ENCODE results near the gene MPRIP. TPM values are rescaled to one million over a fixed set of nuclear protein-coding genes. Genes with fewer than 3 reads are reported as not detected.

Gene MPRIP
- polyA plus RNA-seq, 1 of the 3 experiments (the other 2 are of a cell fraction), result 64.4 TPM

DNA sequence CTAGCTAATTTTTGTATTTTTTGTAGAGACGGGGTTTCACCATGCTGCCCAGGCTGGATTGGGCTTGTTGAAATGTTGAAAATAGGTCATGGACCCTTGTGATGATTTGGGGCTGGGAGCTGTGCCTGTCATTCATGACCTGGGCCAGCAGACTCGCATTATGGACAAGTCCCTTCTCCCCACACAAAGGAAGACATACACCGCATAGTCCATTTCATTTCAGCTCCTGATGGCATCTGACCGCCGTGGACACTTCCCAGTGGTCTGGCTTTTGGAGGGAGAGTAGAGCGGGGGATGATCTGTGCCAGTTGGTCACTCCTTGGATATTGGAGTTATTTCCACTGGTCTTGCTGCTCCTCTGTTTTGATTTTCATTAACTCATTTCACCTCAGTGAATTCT lies 34.8 kb downstream of the MPRIP start:
- POLR2A ChIA-PET, result no interaction called here

More for the DNA sequence above, 34.8 kb downstream of the MPRIP start:
- H3K9me3 ChIP-seq, result no peaks in the 10 kb centered on the region
- CTCF ChIA-PET, result interaction anchor here (1.0 kb wide), 1 partner anchor 492 kb away, joined by 3 read pairs; no protein-coding TSS in a partner anchor
- H4K20me1 ChIP-seq (ENCODE audit: insufficient read depth), result peaks cover 94% of the 10 kb centered on the region
- no peak overlapping the region for H2AFZ ChIP-seq (ENCODE audit: low read depth)
- H3K9me2 ChIP-seq, result no peaks in the 10 kb centered on the region
- no peaks in the 10 kb centered on the region for H3F3A ChIP-seq (replicated peaks; ENCODE audit: insufficient read depth)
- WGBS (ENCODE audit: low lambda C conversion rate), result 96% methylated on average over 6 of the region's 6 CpGs
- H3K4me1 ChIP-seq (ENCODE audit: control insufficient read depth in 1 of 2, insufficient read depth in 2 of 2, low read depth in 1 of 2, low read length in 1 of 2), result peaks cover 0 to 61% of the 10 kb centered on the region in 2 experiments; a peak in 2 of 4 replicates
- peaks cover 18 to 19% of the 10 kb centered on the region in 2 experiments for H3K36me3 ChIP-seq (replicated peaks in 1 of 2; ENCODE audit: control insufficient read depth in 1 of 2, insufficient read depth in 2 of 2, low read length in 1 of 2)
- H3K79me2 ChIP-seq (ENCODE audit: insufficient read depth), result peaks cover 98% of the 10 kb centered on the region
- DNase-seq, result no peak
- no peak overlapping the region for H3K4me2 ChIP-seq
- no peaks in the 10 kb centered on the region for H3K27me3 ChIP-seq (ENCODE audit: insufficient read depth)
- H3K9ac ChIP-seq, result no peak overlapping the region
- TF ChIP-seq RCOR1 (IDR thresholded peaks at IDR 0.05; ENCODE audit: low read length) (no peak), POLR2AphosphoS5 (IDR thresholded peaks at IDR 0.05; ENCODE audit: low read depth, low read length) (no peak), GABPA (IDR thresholded peaks at IDR 0.05; ENCODE audit: low read depth) (no peak), NRF1 (IDR thresholded peaks at IDR 0.05; ENCODE audit: low read depth, low read length) (no peak), ELF1 (IDR thresholded peaks at IDR 0.05) (no peak), RXRA (IDR thresholded peaks at IDR 0.05; ENCODE audit: borderline replicate concordance, low read depth) (no peak), JUND (IDR thresholded peaks at IDR 0.05) (no peak), TEAD4 (IDR thresholded peaks at IDR 0.05; ENCODE audit: borderline replicate concordance, insufficient read depth) (no peak), YY1 (IDR thresholded peaks at IDR 0.05; ENCODE audit: low read depth) (no peak), FOSL2 (IDR thresholded peaks at IDR 0.05; ENCODE audit: borderline replicate concordance, low read depth) (no peak), NFIC (IDR thresholded peaks at IDR 0.05; ENCODE audit: borderline replicate concordance) (no peak), TAF1 (IDR thresholded peaks at IDR 0.05; ENCODE audit: borderline replicate concordance, low read depth, low read length) (no peak)
- TF ChIP-seq, protein P1, sequence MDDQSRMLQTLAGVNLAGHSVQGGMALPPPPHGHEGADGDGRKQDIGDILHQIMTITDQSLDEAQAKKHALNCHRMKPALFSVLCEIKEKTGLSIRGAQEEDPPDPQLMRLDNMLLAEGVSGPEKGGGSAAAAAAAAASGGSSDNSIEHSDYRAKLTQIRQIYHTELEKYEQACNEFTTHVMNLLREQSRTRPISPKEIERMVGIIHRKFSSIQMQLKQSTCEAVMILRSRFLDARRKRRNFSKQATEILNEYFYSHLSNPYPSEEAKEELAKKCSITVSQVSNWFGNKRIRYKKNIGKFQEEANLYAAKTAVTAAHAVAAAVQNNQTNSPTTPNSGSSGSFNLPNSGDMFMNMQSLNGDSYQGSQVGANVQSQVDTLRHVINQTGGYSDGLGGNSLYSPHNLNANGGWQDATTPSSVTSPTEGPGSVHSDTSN (IDR thresholded peaks at IDR 0.05), result no peak
- TF ChIP-seq, protein P2, sequence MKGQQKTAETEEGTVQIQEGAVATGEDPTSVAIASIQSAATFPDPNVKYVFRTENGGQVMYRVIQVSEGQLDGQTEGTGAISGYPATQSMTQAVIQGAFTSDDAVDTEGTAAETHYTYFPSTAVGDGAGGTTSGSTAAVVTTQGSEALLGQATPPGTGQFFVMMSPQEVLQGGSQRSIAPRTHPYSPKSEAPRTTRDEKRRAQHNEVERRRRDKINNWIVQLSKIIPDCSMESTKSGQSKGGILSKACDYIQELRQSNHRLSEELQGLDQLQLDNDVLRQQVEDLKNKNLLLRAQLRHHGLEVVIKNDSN (IDR thresholded peaks at IDR 0.05; ENCODE audit: borderline replicate concordance, low read depth), result no peak
- TF ChIP-seq, protein P3, sequence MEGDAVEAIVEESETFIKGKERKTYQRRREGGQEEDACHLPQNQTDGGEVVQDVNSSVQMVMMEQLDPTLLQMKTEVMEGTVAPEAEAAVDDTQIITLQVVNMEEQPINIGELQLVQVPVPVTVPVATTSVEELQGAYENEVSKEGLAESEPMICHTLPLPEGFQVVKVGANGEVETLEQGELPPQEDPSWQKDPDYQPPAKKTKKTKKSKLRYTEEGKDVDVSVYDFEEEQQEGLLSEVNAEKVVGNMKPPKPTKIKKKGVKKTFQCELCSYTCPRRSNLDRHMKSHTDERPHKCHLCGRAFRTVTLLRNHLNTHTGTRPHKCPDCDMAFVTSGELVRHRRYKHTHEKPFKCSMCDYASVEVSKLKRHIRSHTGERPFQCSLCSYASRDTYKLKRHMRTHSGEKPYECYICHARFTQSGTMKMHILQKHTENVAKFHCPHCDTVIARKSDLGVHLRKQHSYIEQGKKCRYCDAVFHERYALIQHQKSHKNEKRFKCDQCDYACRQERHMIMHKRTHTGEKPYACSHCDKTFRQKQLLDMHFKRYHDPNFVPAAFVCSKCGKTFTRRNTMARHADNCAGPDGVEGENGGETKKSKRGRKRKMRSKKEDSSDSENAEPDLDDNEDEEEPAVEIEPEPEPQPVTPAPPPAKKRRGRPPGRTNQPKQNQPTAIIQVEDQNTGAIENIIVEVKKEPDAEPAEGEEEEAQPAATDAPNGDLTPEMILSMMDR (IDR thresholded peaks at IDR 0.05), result no peak
- TF ChIP-seq, protein P4, sequence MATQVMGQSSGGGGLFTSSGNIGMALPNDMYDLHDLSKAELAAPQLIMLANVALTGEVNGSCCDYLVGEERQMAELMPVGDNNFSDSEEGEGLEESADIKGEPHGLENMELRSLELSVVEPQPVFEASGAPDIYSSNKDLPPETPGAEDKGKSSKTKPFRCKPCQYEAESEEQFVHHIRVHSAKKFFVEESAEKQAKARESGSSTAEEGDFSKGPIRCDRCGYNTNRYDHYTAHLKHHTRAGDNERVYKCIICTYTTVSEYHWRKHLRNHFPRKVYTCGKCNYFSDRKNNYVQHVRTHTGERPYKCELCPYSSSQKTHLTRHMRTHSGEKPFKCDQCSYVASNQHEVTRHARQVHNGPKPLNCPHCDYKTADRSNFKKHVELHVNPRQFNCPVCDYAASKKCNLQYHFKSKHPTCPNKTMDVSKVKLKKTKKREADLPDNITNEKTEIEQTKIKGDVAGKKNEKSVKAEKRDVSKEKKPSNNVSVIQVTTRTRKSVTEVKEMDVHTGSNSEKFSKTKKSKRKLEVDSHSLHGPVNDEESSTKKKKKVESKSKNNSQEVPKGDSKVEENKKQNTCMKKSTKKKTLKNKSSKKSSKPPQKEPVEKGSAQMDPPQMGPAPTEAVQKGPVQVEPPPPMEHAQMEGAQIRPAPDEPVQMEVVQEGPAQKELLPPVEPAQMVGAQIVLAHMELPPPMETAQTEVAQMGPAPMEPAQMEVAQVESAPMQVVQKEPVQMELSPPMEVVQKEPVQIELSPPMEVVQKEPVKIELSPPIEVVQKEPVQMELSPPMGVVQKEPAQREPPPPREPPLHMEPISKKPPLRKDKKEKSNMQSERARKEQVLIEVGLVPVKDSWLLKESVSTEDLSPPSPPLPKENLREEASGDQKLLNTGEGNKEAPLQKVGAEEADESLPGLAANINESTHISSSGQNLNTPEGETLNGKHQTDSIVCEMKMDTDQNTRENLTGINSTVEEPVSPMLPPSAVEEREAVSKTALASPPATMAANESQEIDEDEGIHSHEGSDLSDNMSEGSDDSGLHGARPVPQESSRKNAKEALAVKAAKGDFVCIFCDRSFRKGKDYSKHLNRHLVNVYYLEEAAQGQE (IDR thresholded peaks at IDR 0.05; ENCODE audit: low read depth, low read length), result no peak
- TF ChIP-seq, protein P5, sequence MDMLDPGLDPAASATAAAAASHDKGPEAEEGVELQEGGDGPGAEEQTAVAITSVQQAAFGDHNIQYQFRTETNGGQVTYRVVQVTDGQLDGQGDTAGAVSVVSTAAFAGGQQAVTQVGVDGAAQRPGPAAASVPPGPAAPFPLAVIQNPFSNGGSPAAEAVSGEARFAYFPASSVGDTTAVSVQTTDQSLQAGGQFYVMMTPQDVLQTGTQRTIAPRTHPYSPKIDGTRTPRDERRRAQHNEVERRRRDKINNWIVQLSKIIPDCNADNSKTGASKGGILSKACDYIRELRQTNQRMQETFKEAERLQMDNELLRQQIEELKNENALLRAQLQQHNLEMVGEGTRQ (IDR thresholded peaks at IDR 0.05; ENCODE audit: borderline replicate concordance, low read depth, low read length), result no peak
- H3K4me3 ChIP-seq (ENCODE audit: low read depth in 2 of 2, low read length in 1 of 2), result no peak overlapping the region
- no peak overlapping the region for H3K27ac ChIP-seq (ENCODE audit: low read depth in 2 of 2, low read length in 1 of 2)
